Right renal pelvis (tissue), 4 donors: ENCODE data around the gene SNAPIN. TPM values are rescaled to one million over a fixed set of nuclear protein-coding genes. Genes with fewer than 3 reads are reported as not detected.

Experiments used
- DNase-seq, 4 donors: peaks; one replicate each; pipeline ENCODE4 v3.0.0-alpha.2; 2013; ENCODE audit warnings: low read depth in 4 of 4, low spot score in 3 of 4, missing footprints in 1 of 4
- polyA plus RNA-seq, 4 donors: library from polyadenylated mRNA; unstranded; fragments of 120-200 nt; gene quantifications; one replicate each; pipeline ENCODE4 v1.2.1, GENCODE V29; 2013; ENCODE audit not compliant: insufficient read length in 4 of 4

Gene SNAPIN
- polyA plus RNA-seq, 4 donors, result 57.4 to 60.9 (median 58.7) TPM

GRCh38 chr1:153673511-153673910, 15.0 kb downstream of the SNAPIN start:
- no peak for DNase-seq

DNA sequence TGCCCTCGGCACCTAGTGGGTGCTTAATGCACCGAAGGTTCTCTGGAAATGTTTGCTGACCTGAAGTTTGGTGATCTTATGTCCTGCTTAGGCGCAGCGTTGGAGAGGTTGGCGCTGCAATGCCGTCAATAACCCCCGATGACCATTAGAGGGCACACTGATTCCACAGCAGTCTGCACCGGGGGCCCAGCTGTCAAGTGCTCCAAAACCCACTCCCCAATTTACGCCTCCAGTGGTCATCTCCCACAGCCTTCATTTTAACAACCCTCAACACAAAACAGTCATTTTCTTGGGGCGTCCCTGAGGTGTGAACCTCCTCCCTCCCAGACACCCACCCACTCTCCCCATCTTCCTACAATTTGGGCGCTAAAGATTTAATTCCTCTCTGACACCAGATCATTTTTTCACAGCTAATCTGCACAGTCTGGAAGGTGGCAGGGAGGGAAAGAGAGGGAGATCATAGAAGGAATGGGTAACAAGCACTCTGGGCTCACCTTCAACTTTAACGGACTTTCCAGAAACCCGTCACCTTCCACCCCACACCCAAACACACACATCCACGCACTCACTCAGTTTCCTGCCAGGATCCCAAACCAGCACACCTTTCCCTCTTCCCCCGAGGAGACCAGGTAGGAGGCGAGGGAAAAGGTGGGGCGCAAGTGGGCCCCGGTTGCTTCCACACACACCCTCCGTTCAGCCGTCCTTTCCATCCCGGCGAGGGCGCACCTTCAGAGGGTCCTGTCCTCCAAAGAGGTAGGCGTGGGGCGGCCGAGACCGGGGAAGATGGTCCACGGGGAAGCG, 19.4 kb downstream of the SNAPIN start:
- DNase-seq, result no peak

DNA sequence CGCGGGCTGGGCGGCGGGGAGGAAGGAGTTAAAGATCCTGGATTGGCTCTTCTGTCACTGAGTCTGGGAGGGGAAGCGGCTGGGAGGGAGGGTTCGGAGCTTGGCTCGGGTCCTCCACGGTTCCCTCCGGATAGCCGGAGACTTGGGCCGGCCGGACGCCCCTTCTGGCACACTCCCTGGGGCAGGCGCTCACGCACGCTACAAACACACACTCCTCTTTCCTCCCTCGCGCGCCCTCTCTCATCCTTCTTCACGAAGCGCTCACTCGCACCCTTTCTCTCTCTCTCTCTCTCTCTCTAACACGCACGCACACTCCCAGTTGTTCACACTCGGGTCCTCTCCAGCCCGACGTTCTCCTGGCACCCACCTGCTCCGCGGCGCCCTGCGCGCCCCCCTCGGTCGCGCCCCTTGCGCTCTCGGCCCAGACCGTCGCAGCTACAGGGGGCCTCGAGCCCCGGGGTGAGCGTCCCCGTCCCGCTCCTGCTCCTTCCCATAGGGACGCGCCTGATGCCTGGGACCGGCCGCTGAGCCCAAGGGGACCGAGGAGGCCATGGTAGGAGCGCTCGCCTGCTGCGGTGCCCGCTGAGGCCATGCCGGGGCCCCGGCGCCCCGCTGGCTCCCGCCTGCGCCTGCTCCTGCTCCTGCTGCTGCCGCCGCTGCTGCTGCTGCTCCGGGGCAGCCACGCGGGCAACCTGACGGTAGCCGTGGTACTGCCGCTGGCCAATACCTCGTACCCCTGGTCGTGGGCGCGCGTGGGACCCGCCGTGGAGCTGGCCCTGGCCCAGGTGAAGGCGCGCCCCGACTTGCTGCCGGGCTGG, 20.2 kb downstream of the SNAPIN start, which contains the start of gene NPR1:
Gene NPR1 (plus strand): TSS at position 170 of the 818 bp plus-strand sequence. CDS start 421 bp downstream, at position 591.
- DNase-seq, result no peak

GRCh38 chr1:153679337-153680119, 21.0 kb downstream of the SNAPIN start:
- DNase-seq, result no peak

DNA sequence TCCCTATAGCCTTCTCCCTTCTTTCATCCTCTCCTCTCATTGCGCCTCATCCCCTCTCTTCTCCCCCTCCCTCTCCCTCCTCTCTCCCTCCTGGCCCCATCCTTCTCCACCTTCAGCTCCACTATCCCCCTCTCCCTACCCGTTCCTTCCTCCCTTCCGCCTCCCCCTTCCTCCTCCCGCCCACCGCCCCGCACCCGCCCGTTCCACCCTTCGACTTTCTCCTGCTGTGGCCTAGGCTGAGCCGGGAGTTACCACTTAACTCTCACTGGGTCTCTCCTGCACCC, 21.6 kb downstream of the SNAPIN start:
- no peak for DNase-seq

DNA sequence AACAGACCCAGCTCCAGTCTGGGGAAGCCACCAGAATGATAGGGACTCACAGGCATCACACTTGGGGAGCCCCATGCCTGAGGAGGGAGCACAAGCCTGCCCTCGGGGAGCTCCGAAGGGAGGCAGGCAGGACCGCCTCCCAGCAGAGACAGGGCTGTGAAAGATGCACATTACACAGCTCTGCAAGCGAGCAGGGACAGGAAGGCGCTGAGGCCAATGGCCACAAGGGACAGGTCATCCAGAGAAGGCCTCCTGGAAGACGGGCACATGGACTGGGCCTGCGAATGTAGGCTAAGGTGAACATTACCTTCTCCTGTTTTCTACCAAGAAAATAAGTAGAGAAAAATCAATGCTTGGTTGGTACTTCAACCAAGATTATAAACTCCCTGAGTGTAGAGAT, 24.2 kb downstream of the SNAPIN start:
- DNase-seq, result no peak

DNA sequence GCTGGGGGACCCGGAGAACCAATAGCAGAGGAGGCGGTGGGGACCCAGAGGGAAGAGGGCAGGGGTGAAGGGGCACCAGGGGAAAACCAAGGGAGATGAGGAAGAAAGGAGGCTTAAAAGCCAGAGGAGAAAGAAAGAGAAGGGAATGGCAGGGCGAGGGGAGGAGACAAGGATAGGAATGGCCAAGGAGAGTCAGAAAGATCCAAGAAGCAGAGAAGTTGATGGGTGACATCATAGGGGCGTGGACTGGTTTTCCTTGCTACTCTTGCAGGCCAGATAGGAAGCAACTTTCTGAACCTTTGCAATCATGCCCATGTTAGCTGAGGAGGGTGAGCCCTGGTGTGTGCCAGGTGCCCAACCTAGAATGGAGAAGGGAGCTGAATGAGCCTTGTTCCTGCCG, 25.4 kb downstream of the SNAPIN start:
- DNase-seq, result no peak

- DNase-seq, result no peak
These were observed 26.4 kb downstream of the SNAPIN start for GRCh38 chr1:153684892-153685291.

DNA sequence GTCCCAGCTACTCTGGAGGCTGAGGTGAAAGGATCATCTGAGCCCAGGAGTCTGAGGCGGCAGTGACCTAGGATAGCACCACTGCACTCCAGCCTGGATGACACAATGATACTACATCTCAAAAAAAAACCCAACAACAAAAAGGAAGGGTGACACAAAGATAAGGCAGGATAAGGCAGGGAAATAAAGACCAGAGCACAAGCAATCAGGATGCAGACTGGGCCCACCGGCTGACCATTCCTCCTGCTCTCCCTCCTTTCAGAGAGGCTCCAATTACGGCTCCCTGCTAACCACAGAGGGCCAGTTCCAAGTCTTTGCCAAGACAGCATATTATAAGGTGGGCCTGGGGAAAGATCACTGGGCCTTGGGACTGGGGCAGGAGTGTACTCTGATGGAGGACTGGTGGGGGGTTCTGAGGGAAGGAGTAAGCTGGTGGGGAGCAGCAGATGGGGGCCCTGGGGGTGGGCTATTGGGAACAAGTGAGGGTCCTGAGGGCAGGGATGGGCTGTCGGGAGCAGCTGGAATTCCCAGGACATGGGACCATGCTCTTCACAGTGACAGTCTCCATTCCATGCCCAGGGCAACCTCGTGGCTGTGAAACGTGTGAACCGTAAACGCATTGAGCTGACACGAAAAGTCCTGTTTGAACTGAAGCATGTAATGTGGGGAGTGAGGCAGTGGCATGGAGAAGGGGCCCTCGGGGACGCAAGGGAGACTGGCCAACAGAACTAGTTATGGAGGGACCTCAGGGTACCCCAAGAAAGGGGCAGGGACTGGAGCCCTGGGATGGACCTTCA, 27.2 kb downstream of the SNAPIN start:
- no peak for DNase-seq

DNA sequence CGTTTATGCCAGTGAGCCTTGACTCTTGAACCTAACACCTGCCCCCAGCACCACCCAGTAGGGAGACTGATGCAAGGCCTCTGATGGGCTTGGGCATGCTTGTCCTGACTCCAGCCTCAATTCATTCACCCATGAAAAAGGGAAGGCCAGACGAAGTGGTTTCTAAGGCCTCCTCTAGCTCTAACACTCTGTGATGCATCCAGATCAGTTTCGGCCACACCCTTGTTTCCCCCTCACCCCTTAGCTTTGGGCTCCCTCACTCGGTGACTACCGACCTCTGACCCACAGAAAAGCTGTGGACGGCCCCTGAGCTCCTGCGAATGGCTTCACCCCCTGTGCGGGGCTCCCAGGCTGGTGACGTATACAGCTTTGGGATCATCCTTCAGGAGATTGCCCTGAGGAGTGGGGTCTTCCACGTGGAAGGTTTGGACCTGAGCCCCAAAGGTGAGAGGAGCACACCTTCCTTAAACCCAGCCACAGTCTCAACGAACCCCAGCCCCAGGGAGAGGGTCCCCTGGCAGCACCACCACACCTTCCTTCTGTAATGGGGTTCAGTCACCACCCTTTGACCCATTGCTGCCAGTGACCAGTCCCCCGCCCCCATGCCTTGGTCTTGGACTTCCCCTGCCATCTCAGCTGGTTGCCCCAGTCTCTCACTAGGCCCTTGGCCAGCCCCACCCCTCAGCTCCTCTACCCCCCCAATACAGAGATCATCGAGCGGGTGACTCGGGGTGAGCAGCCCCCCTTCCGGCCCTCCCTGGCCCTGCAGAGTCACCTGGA, 29.0 kb downstream of the SNAPIN start:
- no peak for DNase-seq

DNA sequence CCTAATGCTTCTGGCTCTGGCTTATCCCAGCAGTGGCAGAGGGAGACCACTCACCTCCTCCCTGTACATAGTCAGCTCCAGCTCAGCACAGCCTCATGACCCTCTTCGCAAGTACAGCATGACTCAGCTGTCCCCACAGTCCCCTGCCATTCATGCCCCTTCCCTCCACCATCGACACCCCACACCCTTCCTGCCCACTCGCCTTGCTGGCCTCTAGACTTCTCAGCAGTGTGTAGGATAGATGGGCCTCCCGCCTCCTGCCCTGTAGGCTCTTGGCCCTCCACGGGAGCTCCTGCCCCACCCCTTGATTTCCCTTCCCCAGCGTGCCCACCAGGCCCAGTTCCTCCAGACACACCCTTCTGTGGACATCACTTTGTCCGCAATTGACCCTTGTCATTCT, 29.8 kb downstream of the SNAPIN start:
- DNase-seq, result no peak

GRCh38 chr1:153688736-153689328, 30.3 kb downstream of the SNAPIN start:
- no peak for DNase-seq

DNA sequence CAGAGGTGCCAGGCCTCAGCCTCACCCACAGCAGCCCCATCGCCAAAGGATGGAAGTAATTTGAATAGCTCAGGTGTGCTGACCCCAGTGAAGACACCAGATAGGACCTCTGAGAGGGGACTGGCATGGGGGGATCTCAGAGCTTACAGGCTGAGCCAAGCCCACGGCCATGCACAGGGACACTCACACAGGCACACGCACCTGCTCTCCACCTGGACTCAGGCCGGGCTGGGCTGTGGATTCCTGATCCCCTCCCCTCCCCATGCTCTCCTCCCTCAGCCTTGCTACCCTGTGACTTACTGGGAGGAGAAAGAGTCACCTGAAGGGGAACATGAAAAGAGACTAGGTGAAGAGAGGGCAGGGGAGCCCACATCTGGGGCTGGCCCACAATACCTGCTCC, 35.0 kb downstream of the SNAPIN start:
- no peak for DNase-seq

- DNase-seq, result no peak
These were observed 38.2 kb downstream of the SNAPIN start for GRCh38 chr1:153696741-153697140.

DNA sequence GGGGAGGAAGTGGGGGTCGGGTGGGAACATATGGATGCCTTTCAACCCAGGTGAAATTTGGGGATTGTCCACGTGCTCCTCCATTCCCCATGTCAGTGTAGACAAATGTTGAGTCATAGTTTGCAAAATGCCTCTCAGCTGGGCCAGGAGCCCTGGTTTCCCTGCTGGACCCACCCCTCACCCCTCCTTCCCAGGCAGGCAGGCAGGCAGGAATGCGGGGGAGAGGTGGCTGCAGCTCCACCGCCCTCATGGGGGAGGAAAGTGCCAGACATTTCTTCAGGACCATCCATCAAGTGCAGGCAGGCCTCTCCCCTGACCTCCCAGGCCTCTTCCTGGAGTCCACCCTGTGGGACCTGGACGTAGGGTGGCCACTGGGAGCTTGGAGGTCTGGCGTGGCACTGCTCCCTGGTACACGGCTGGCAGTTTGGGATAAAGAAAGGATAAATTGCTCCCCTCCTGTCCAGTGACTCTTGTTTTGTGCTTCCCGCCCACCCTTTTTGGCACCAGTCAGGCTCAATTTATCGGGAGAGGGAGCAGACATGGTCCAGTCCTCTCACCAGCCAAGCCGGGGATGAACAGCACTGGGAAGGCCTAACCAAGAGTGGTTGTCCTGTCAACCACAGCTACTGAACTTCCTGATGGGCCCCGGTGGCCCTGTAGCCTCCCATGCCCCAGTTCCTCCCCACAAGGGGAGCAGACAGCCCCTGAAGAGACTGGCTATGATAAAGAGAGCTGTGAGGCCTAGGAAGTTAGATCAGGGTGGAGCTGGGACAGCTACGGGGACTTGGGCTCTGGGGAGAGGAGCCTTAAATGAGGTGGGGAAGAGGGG, 38.9 kb downstream of the SNAPIN start:
- DNase-seq, result peak in 3 of 4 donors; percentile 51 to 86 (median 82)

GRCh38 chr1:153698020-153698922, 39.8 kb downstream of the SNAPIN start:
- peak in 1 of 4 donors; percentile 38 for DNase-seq
